Gastroesophageal sphincter (tissue), 4 donors: Measurements from ENCODE around the gene IPO5. TPM values are rescaled to one million over a fixed set of nuclear protein-coding genes. Genes with fewer than 3 reads are reported as not detected.
"Not testable (repeated sequence)": the region's sequence is repeated elsewhere in the genome, so short reads cannot be mapped to it uniquely, and the experiment has no call there.

Experiments used
- ATAC-seq: fragments of 150-250 bp; one replicate; pipeline ENCODE4 v1.9.1; 2016; ENCODE audit warnings: mild to moderate bottlenecking, moderate library complexity
- H3K27ac ChIP-seq, 4 donors: fragments of 200-600 bp; sonication (generic) in 3 of 4; 1 replicate in 3 of 4; 2 replicates in 1 of 4; pipeline ENCODE4 v1.5.1; 2016 to 2019
- H3K27me3 ChIP-seq: fragments of 200-600 bp; sonication (generic); one replicate; pipeline ENCODE4 v1.5.1; 2019
- H3K36me3 ChIP-seq, 2 donors: fragments of 200-600 bp; sonication (generic); one replicate each; pipeline ENCODE4 v1.5.1; 2019; ENCODE audit warnings: control low read depth in 1 of 2
- H3K4me1 ChIP-seq, 3 donors: fragments of 200-600 bp; sonication (generic); 1 replicate in 2 of 3; 2 replicates in 1 of 3; pipeline ENCODE4 v1.5.1; 2016 to 2019; ENCODE audit warnings: control low read depth in 2 of 3
- H3K4me3 ChIP-seq, 2 donors: fragments of 200-600 bp; sonication (generic); one replicate each; pipeline ENCODE4 v1.5.1; 2019; ENCODE audit warnings: mild to moderate bottlenecking in 1 of 2, moderate library complexity in 1 of 2
- H3K9me3 ChIP-seq, 3 donors: fragments of 200-600 bp; sonication (generic); one replicate each; pipeline ENCODE4 v1.5.1; 2017 to 2019; ENCODE audit warnings: control low read depth in 2 of 3
- EP300 ChIP-seq: sonication (generic); formaldehyde crosslinking; IDR thresholded peaks from one replicate; pipeline ENCODE4 v1.6.1; 2017; ENCODE audit warnings: antibody characterized with exemption, mild to moderate bottlenecking
- POLR2A ChIP-seq, 2 donors: fragments of 450-650 bp; IDR thresholded peaks; one replicate each; pipeline ENCODE4 v1.6.1; 2017; ENCODE audit warnings: antibody characterized with exemption in 2 of 2, mild to moderate bottlenecking in 2 of 2, moderate library complexity in 1 of 2
- POLR2AphosphoS5 ChIP-seq: sonication (generic); formaldehyde crosslinking; IDR thresholded peaks from one replicate; pipeline ENCODE4 v1.6.1; 2017; ENCODE audit warnings: antibody characterized with exemption
- WGBS, 2 donors: methylation state at CpG; one replicate each; pipeline ENCODE4 v1.1.5; 2018; ENCODE audit warnings: low coverage in 1 of 2; 5-methylcytosine and 5-hydroxymethylcytosine counted together
- total RNA-seq, 4 donors: library from RNA; depleted of rRNA; stranded (reverse); fragments of >200 nt; gene quantifications; one replicate each; pipeline ENCODE4 v1.1.0, GENCODE V29; 2016
- TF ChIP-seq, protein P1 (sequence below), 4 experiments: fragments of 200-600 bp in 2 of 4; fragments of 450-650 bp in 2 of 4; sonication (generic) in 1 of 4; IDR thresholded peaks; one replicate each; pipeline ENCODE4 v1.5.1; 2017 to 2019; ENCODE audit warnings: antibody characterized with exemption in 4 of 4, mild to moderate bottlenecking in 2 of 4, moderate library complexity in 2 of 4

Gene IPO5
- total RNA-seq, 4 donors from 2014 or later = 133 to 155 (median 142) TPM

DNA sequence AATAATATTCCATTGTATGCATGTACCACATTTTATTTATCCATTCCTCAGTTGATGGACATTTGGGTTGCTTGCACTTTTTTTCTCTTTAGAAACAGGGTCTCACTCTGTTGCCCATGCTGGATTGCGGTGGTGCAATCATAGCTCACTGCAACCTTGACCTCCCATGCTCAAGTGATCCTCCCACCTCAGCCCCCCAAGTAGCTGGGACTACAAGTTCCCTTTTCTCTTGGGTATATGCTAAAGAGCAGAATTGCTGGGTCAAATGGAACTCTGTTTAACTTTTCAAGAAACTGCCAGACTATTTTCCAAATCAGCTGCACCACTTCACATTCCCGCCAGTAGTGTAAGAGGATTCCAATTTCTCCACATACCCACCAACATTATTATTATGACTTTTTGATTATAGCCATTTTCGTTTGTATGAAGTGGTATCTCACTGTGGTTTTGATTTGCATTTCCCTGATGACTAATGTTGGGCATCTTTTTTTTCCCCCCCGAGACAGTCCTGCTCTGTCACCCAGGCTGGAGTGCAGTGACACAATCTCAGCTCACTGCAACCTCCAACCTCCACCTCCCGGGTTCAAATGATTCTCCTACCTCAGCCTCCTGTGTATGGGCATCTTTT is 7.6 kb upstream of the IPO5 start:
- Histone ChIP-seq H3K27ac (no peak overlapping the region), H3K9me3 (no peaks in the 10 kb centered on the region), H3K36me3 (no peaks in the 10 kb centered on the region), H3K4me3 (no peak overlapping the region), H3K4me1 (no peaks in the 10 kb centered on the region), H3K27me3 (no peaks in the 10 kb centered on the region)
- TF ChIP-seq POLR2AphosphoS5 (no peak), EP300 (no peak), POLR2A (IDR thresholded peaks at IDR 0.05) (no peak)
- TF ChIP-seq, protein P1, sequence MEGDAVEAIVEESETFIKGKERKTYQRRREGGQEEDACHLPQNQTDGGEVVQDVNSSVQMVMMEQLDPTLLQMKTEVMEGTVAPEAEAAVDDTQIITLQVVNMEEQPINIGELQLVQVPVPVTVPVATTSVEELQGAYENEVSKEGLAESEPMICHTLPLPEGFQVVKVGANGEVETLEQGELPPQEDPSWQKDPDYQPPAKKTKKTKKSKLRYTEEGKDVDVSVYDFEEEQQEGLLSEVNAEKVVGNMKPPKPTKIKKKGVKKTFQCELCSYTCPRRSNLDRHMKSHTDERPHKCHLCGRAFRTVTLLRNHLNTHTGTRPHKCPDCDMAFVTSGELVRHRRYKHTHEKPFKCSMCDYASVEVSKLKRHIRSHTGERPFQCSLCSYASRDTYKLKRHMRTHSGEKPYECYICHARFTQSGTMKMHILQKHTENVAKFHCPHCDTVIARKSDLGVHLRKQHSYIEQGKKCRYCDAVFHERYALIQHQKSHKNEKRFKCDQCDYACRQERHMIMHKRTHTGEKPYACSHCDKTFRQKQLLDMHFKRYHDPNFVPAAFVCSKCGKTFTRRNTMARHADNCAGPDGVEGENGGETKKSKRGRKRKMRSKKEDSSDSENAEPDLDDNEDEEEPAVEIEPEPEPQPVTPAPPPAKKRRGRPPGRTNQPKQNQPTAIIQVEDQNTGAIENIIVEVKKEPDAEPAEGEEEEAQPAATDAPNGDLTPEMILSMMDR (IDR thresholded peaks at IDR 0.05) = no peak
- ATAC-seq = no peak
- WGBS, 2 donors = 60 to 97% methylated on average over 1 to 5 of the region's 5 CpGs

DNA sequence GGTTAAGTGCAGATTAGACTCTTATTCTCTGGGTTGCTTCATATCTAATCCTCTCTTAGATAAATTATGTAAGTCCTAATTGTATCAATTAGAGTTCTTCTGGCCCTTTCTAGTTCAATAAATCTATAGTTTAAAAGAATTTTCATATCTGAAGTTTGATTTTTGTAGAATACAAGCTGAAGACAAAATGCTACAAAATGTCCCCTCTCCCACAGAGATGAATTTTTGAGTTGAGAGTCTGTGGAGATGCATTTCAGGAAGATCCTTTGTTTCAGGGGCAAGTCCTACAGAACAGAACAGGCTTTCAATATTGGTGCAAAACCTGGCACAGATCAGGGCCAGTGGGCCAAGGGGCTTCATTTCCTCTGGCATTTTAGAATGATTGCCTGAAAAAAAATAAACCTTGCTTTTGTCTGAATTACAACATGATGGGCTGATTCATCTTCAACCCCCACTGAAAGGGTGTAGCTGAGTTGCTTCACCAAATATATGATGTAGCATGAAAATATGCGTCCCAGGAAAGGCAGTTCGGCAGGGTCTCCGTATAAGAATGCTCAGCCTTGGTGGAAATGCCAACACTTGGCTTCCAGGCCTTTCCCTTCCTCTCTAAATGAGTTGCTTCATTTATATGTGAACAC is 6.4 kb upstream of the IPO5 start:
- no peaks in the 10 kb centered on the region for H3K9me3 ChIP-seq
- 76 to 80% methylated on average over 3 of the region's 3 CpGs for WGBS, 2 donors
- no peaks in the 10 kb centered on the region for H3K4me1 ChIP-seq
- no peaks in the 10 kb centered on the region for H3K27me3 ChIP-seq
- no peak overlapping the region for H3K27ac ChIP-seq
- TF ChIP-seq EP300 = no peak
- no peak for TF ChIP-seq POLR2AphosphoS5
- TF ChIP-seq, protein P1 (IDR thresholded peaks at IDR 0.05) = no peak
- no peak for TF ChIP-seq POLR2A (IDR thresholded peaks at IDR 0.05)
- H3K4me3 ChIP-seq = no peak overlapping the region
- H3K36me3 ChIP-seq = no peaks in the 10 kb centered on the region
- no peak for ATAC-seq

DNA sequence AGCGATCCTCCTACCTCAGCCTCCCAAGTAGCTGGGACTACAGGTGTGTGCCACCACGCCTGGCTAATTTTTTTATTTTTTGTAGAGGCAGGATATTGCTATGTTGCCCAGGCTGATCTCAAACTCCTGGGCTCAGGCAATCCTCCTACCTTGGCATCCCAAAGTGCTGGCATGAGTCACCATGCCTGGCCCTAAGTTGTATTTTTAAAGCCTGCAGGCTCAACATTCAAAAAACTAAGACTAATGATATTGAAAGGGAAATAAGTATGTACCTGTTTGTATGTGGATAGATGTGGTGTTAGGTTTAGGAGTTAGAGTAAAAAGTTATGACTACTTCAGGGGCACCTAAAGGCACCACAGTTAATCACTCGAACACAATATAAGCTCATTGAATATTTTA is 5.4 kb upstream of the IPO5 start:
- ATAC-seq = no peak
- WGBS, 2 donors = 93 to 100% methylated on average over 3 of the region's 3 CpGs
- Histone ChIP-seq H3K36me3 (no peaks in the 10 kb centered on the region), H3K27me3 (no peaks in the 10 kb centered on the region), H3K9me3 (no peaks in the 10 kb centered on the region), H3K4me3 (no peak overlapping the region), H3K4me1 (no peaks in the 10 kb centered on the region), H3K27ac (no peak overlapping the region)
- TF ChIP-seq EP300 = no peak

DNA sequence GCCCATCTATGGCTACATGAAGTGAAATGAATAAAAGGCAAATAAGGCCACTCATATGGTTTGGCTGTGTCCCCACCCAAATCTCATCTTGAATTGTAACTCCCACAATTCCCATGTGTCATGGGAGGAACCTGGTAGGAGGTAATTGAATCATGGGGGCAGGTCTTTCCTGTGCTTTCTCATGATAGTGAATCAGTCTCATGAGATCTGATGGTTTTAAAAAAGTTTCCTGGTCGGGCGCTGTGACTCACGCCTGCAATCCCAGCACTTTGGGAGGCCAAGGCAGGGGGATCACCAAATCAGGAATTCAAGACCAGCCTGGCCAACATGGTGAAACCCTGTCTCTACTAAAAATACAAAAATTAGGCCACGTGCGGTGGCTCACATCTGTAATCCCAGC is 4.2 kb upstream of the IPO5 start:
- WGBS, 2 donors = 95% methylated on average over 4 of the region's 5 CpGs; no CpG with 5 or more reads in 1 of the 2 donors
- not testable (repeated sequence) for H3K27ac ChIP-seq, H3K36me3 ChIP-seq, H3K9me3 ChIP-seq, ATAC-seq, H3K27me3 ChIP-seq, H3K4me1 ChIP-seq, H3K4me3 ChIP-seq

DNA sequence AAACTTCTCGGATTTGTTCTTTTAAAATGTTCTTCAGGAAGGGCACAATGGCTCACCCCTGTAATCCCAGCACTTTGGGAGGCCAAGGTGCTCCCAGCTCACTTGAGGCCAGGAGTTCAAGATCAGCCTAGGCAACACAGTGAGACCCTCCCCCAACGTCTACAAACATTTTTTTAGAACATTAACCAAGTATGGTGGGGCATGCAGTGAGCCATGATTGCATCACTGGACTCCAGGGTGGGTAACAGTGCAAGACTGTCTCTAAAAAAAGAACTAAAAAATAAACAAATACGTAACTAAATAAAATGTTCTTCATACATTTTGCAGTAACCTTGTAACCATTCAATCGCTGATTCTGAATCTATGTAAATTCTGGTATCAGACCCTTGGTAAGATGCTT is 2.1 kb upstream of the IPO5 start:
- Histone ChIP-seq H3K27me3 (no peaks in the 10 kb centered on the region), H3K4me1 (no peaks in the 10 kb centered on the region), H3K9me3 (no peaks in the 10 kb centered on the region), H3K36me3 (no peaks in the 10 kb centered on the region), H3K4me3 (no peak overlapping the region), H3K27ac (no peak overlapping the region)
- WGBS, 2 donors = 90% methylated on average over 2 to 3 of the region's 4 CpGs
- TF ChIP-seq POLR2A (IDR thresholded peaks at IDR 0.05) (no peak), EP300 (no peak), POLR2AphosphoS5 (no peak)
- TF ChIP-seq, protein P1 (IDR thresholded peaks at IDR 0.05) = no peak
- ATAC-seq = no peak

DNA sequence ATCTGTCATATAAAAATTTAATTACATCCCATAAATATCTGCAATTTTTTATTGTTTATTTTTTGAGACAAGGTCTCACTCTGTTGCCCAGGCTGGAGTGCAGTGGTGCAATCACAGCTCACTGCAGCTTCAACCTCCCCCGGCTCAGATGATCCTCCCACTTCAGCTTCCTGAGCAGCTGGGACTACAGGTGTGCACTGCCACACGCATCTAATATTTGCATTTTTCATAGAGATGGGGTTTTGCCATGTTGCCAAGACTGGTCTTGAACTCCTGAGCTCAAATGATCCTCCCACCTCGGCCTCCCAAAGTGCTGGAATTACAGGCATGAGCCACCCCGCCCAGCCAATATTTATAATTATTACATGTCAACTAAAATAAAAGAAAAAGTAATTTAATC is 644 bp upstream of the IPO5 start:
- H3K27ac ChIP-seq, H3K27me3 ChIP-seq, H3K4me1 ChIP-seq, H3K9me3 ChIP-seq, H3K4me3 ChIP-seq, H3K36me3 ChIP-seq, ATAC-seq: not testable (repeated sequence)
- WGBS, 2 donors = 66 to 80% methylated on average over 2 to 4 of the region's 4 CpGs
